ENCODE data around the gene UNC45A.
"Not testable (repeated sequence)": the region's sequence is repeated elsewhere in the genome, so short reads cannot be mapped to it uniquely, and the experiment has no call there.

The UNC45A gene

DNA sequence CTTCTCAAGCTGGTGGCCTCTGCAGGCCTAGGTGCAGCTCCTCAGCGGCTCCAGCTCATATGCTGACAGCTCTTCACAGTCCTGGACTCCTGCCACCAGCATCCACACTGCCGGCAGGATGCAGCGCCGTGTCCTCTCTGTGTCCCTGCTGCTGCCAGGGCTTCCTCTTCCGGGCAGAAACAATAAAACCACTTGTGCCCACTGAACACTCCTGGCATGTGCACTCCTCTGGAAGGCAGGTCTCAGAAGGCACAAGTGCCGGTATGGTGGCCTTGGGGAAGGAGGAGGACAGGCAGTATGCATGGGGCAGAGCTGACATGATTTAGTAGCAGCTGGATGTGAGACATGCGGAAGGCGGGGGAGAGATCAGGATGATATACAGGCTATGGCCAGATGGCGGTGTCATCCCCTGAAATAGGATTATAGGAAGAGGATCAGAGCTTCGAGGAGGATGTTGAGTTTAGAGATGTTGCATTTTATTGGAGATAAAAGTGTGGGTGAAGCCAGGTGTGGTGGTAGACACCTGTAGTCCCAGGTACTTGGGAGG lies 39.4 kb upstream of the UNC45A start:
- ATAC-seq (replicated peaks; ENCODE audit: extremely low read depth, poor library complexity, severe bottlenecking), result no peak
- H3K36me3 Mint-ChIP-seq (ENCODE audit: insufficient read depth), result peaks cover 5% of the 10 kb centered on the region
- H3K4me1 Mint-ChIP-seq, result no peaks in the 10 kb centered on the region
- DNase-seq (ENCODE audit: low spot score in 2 of 2), result no peak
- no peak overlapping the region for H3K4me3 Mint-ChIP-seq
- H3K27me3 Mint-ChIP-seq, result no peaks in the 10 kb centered on the region
- H3K9me3 Mint-ChIP-seq, result no peaks in the 10 kb centered on the region
- H3K27ac Mint-ChIP-seq (ENCODE audit: low read depth), result no peak overlapping the region

DNA sequence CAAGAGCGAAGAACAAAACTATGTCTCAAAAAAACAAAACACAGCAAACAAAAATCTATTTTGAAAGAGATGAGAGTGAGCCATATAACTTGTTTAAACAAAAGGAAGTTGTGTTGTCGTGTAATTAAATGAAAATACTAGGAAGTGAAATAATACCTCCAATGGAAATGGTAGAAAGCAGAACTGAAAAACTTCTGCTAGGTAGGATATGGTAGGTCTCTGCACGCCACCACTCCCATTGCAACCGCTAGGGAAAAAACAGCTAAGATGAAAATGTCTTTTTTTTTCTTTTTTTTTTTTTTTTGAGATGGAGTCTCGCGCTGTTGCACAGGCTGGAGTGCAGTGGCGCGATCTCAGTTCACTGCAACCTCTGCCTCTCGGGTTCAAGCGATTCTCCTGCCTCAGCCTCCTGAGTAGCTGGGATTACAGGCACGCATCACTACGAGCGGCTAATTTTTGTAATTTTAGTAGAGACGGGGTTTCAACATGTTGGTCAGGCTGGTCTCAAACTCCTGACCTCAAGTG lies 37.9 kb upstream of the UNC45A start:
- not testable (repeated sequence) for H3K4me3 Mint-ChIP-seq; H3K27me3 Mint-ChIP-seq; H3K9me3 Mint-ChIP-seq; DNase-seq (ENCODE audit: low spot score in 2 of 2); H3K4me1 Mint-ChIP-seq; ATAC-seq (replicated peaks; ENCODE audit: extremely low read depth, poor library complexity, severe bottlenecking); H3K36me3 Mint-ChIP-seq (ENCODE audit: insufficient read depth)
- peak overlapping the region; percentile 63 for H3K27ac Mint-ChIP-seq (ENCODE audit: low read depth)

DNA sequence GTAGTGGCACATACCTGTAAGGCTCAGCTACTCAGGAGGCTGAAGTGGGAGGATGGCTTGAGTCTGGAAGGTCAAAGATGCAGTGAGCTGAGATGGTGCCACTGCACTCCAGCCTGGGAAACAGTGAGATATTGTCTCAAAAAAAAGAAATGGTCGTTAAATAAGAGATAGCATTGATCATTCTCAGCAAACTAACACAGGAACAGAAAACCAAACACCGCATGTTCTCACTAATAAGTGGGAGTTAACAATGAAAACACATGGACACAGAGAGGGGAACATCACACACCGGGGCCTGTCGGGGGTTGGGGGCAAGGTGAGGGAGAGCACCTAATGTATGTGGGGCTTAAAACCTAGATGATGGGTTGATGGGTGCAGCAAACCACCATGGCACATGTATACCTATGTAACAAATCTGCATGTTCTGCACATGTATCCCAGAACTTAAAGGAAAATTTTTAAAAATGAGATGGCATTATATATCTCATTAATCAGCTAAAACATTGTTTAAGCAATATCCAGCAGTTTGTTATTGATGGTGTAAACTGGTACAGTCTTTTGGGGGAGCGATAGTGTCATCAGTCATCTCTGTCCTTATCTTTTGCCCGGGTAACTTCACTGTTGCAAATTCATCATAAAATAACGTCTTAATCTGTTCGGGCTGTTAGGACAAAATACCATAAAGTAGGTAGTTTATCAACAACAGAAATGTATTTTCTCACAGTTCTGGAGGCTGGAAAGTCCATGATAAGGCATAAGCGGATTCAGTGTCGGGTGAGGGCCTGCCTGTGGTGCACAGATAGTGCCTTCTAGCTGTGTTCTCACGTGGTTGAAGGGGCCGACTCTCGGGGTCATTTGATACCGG lies 33.7 kb upstream of the UNC45A start:
- Mint-ChIP-seq H3K36me3 (ENCODE audit: insufficient read depth) (peaks cover 13% of the 10 kb centered on the region), H3K4me1 (peaks cover 24% of the 10 kb centered on the region), H3K4me3 (peak overlapping the region; percentile 82), H3K9me3 (no peaks in the 10 kb centered on the region), H3K27ac (ENCODE audit: low read depth) (peak overlapping the region; percentile 82), H3K27me3 (no peaks in the 10 kb centered on the region)
- DNase-seq (ENCODE audit: low spot score in 2 of 2) (no peak), ATAC-seq (replicated peaks; ENCODE audit: extremely low read depth, poor library complexity, severe bottlenecking) (no peak)

DNA sequence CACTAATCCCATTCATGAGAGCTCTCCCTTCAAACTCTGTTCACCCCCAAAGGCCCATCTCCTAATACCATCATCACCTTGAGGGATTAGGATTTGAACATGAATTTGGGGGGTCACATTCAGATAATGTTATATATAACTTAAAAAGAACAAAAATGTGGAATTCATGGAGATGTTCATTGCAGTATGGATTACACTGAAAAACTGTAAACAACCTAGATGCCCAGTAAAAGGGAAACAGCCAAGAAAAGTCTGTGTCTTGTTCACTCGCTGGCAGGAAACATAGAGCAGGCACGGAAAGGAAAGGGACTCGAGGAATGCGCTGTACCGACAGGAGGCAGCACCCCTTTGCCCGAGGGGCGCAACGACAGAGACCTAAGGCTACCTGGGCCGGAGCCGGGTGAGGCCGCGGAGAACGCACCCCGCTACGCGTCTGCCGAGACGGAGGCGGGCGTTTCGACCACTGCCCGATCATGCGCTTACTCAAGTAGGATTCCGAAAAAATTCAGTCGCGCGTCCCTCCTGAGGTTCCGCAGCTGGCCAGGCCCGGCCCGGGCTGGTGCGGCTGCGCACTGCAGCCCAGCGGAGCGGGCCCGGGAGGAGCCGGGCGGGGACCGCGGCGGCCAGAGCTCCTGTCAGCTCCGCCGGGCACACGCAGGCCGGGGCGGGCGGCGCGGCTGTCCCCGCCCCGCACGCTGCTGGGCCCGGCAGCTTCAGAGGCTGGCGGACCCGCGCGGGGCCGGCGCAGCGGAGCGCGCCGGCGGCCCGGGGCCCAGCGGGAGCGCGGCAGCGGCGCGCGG lies 32.8 kb upstream of the UNC45A start:
- H3K9me3 Mint-ChIP-seq, result no peaks in the 10 kb centered on the region
- H3K4me1 Mint-ChIP-seq, result peaks cover 24% of the 10 kb centered on the region
- peak overlapping the region; percentile 82 for H3K27ac Mint-ChIP-seq (ENCODE audit: low read depth)
- H3K36me3 Mint-ChIP-seq (ENCODE audit: insufficient read depth), result peaks cover 13% of the 10 kb centered on the region
- DNase-seq (ENCODE audit: low spot score in 2 of 2), result peak; percentile 50 to 51
- peak; percentile 75 for ATAC-seq (replicated peaks; ENCODE audit: extremely low read depth, poor library complexity, severe bottlenecking)
- H3K4me3 Mint-ChIP-seq, result peak overlapping the region; percentile 82
- H3K27me3 Mint-ChIP-seq, result no peaks in the 10 kb centered on the region

DNA sequence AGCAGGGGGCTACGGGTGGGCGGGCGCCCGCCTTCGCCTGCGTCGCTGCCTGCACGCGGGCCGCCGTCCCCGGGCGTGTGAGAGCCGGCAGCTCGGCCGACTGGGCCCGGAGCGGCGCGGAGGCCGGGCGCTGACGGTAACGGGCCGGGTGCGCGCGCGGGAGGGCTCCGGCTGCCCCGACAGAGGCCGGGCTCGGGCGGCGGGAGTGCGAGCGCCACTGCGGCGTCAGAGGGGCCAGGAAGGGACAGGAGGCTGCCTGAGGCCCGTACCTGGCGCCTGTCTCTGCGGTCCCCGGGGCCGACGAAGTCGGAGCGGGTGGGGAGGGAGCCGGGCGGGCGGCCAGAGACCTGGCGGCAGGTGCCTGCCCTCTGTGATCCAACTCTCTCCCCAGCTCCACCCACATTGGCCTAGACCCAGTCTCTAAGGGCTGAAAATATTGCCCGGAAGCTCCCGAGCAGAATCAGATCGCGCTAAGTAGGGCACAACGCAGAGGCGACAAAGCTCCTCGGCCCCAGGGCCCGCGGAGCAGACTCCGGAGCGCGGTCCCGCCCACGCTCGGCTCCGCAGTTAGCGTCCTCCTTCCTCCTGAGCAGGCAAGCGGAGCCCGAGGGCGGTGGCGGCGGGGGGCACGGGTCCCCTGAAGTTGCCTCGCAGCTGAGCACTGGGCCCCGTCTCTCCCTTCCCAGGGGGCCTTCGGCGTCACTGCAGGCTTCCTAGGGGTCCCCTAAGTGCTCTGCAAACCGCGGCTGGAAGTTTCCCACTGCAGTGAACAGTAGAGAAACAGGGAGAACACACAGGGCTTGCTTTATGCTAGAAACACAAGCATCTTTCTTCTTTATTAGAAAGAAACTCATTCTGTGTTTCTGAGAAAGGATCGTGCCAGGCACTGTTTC lies 32.0 kb upstream of the UNC45A start, which contains the start of gene MAN2A2:
MAN2A2 (plus strand) TSS at position 463 of the 893 bp plus-strand sequence. CDS start 906 bp downstream, outside the sequence.
- peak within 1 kb of the TSS; percentile 92 for H3K27ac Mint-ChIP-seq (ENCODE audit: low read depth)
- peaks cover 24% of the 10 kb centered on the region for H3K4me1 Mint-ChIP-seq
- H3K36me3 Mint-ChIP-seq (ENCODE audit: insufficient read depth), result peaks cover 17% of the 10 kb centered on the region
- no peaks in the 10 kb centered on the region for H3K27me3 Mint-ChIP-seq
- DNase-seq (ENCODE audit: low spot score in 2 of 2), result peak; percentile 44 to 56
- peak within 1 kb of the TSS; percentile 95 for H3K4me3 Mint-ChIP-seq
- no peaks in the 10 kb centered on the region for H3K9me3 Mint-ChIP-seq
- ATAC-seq (replicated peaks; ENCODE audit: extremely low read depth, poor library complexity, severe bottlenecking), result peak; percentile 76

DNA sequence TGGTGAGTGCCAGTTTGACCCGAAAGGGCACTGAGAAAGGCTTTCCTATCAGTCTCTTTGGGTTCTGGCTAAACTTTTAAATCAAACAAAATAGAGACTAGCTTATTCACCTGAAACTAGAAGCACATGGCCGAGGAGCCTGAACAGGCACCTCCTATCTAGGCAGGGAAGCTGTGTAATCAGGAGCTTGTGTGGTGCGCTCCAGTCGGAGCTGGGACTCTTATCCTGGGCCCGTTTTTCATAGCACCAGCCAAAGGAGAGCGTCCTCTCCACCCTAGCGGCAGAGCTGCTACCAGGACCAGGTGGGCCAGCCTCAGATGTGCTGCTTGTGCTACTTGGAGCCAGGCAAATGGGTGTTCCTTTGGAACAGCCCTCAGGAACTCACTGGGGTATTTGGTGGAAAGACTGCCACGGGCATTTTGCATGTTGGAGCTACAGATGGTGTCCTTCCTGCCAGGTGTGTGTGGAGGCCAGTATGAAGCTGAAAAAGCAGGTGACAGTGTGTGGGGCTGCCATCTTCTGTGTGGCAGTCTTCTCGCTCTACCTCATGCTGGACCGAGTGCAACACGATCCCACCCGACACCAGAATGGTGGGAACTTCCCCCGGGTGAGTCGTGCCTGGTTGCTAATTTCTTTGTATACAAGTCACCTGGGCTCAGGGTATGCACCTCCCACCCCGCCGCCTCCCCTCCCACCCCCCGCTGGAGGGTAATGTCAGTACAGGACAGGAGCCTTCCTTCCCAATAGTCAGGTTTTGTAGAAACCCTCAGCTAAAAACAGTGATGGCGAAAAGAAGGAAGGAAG lies 31.1 kb upstream of the UNC45A start:
- no peak for ATAC-seq (replicated peaks; ENCODE audit: extremely low read depth, poor library complexity, severe bottlenecking)
- H3K27me3 Mint-ChIP-seq, result no peaks in the 10 kb centered on the region
- H3K27ac Mint-ChIP-seq (ENCODE audit: low read depth), result peak overlapping the region; percentile 92
- H3K4me1 Mint-ChIP-seq, result peaks cover 24% of the 10 kb centered on the region
- no peaks in the 10 kb centered on the region for H3K9me3 Mint-ChIP-seq
- H3K4me3 Mint-ChIP-seq, result peak overlapping the region; percentile 95
- peaks cover 17% of the 10 kb centered on the region for H3K36me3 Mint-ChIP-seq (ENCODE audit: insufficient read depth)
- DNase-seq (ENCODE audit: low spot score in 2 of 2), result no peak

DNA sequence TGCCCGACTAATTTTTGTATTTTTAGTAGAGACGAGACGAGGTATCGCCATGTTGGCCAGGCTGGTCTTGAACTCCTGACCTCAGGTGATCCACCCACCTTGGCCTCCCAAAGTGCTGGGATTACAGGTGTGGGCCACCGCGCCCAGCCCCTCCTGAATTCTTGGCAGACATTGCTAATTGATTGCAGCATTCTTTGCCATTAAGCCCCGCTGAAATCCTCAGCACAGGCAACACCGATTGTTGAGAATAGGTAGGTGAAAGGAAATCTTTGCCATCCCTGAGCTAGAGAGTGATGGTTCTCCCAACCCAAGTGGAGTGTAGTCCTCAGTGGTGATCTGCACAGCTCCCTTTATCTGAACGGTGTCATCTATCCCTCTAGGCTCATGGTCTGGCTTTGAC lies 30.3 kb upstream of the UNC45A start:
- no peaks in the 10 kb centered on the region for H3K9me3 Mint-ChIP-seq
- ATAC-seq (replicated peaks; ENCODE audit: extremely low read depth, poor library complexity, severe bottlenecking) (no peak), DNase-seq (ENCODE audit: low spot score in 2 of 2) (no peak)
- H3K27me3 Mint-ChIP-seq, result no peaks in the 10 kb centered on the region
- peak overlapping the region; percentile 13 for H3K4me3 Mint-ChIP-seq
- H3K27ac Mint-ChIP-seq (ENCODE audit: low read depth), result no peak overlapping the region
- peaks cover 22% of the 10 kb centered on the region for H3K36me3 Mint-ChIP-seq (ENCODE audit: insufficient read depth)
- H3K4me1 Mint-ChIP-seq, result peaks cover 24% of the 10 kb centered on the region

DNA sequence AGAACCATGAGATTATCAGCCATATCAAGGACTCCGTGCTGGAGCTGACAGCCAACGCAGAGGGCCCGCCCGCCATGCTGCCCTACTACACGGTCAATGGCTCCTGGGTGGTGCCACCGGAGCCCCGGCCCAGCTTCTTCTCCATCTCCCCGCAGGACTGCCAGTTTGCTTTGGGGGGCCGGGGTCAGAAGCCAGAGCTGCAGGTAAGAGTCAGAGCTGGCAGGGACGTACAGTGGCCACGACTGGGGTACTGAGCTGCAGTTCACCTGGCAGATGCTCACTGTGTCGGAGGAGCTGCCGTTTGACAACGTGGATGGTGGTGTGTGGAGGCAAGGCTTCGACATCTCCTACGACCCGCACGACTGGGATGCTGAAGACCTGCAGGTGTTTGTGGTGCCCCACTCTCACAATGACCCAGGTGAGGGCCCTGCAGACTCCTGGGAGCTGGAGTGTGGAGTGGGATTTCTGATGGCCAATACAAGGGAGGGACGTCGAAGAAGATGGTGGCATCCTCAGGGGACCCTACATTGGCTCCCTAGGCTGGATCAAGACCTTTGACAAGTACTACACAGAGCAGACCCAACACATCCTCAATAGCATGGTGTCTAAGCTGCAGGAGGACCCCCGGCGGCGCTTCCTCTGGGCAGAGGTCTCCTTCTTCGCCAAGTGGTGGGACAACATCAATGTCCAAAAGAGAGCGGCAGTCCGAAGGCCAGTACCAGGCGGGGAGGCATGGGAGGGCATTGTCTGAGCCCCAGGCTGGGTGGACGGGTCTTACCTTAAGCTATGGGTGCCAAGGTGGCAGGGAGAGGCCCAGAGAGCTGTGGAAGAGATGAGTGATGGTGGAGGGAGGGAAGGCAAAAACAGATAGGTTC lies 29.5 kb upstream of the UNC45A start:
- peaks cover 23% of the 10 kb centered on the region for H3K36me3 Mint-ChIP-seq (ENCODE audit: insufficient read depth)
- no peak for ATAC-seq (replicated peaks; ENCODE audit: extremely low read depth, poor library complexity, severe bottlenecking)
- H3K27me3 Mint-ChIP-seq, result no peaks in the 10 kb centered on the region
- no peak for DNase-seq (ENCODE audit: low spot score in 2 of 2)
- peaks cover 24% of the 10 kb centered on the region for H3K4me1 Mint-ChIP-seq
- peak overlapping the region; percentile 29 for H3K27ac Mint-ChIP-seq (ENCODE audit: low read depth)
- peak overlapping the region; percentile 13 for H3K4me3 Mint-ChIP-seq
- no peaks in the 10 kb centered on the region for H3K9me3 Mint-ChIP-seq

DNA sequence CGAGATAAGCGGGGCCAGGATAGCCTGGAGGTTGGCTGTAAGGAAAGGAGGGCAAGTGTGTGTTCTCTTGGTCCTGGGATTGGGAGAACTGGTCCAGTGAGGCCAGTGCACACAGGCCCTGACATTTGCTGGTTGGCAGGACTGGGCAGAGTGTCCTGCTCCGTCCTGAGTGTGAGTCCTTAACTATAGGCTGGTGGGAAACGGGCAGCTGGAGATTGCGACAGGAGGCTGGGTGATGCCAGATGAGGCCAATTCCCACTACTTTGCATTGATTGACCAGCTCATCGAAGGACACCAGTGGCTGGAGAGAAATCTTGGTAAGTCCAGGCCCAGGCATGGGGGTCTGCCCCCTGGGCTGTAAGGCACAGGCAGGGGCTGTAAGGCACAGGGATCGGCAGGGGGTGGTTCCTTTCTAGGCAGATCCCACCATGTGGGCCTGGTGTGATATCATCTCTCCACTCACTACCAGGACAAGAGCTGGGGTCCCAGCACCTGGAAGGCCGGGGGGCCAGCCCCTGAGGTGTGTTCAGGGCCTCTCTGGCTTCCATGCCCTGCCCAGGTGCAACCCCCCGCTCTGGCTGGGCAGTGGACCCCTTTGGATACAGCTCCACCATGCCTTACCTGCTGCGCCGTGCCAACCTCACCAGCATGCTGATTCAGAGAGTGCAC lies 28.8 kb upstream of the UNC45A start:
- H3K4me1 Mint-ChIP-seq, result peaks cover 21% of the 10 kb centered on the region
- DNase-seq (ENCODE audit: low spot score in 2 of 2) (no peak), ATAC-seq (replicated peaks; ENCODE audit: extremely low read depth, poor library complexity, severe bottlenecking) (no peak)
- H3K27ac Mint-ChIP-seq (ENCODE audit: low read depth), result peak overlapping the region; percentile 29
- no peak overlapping the region for H3K4me3 Mint-ChIP-seq
- H3K36me3 Mint-ChIP-seq (ENCODE audit: insufficient read depth), result peaks cover 26% of the 10 kb centered on the region
- H3K27me3 Mint-ChIP-seq, result no peaks in the 10 kb centered on the region
- no peaks in the 10 kb centered on the region for H3K9me3 Mint-ChIP-seq

DNA sequence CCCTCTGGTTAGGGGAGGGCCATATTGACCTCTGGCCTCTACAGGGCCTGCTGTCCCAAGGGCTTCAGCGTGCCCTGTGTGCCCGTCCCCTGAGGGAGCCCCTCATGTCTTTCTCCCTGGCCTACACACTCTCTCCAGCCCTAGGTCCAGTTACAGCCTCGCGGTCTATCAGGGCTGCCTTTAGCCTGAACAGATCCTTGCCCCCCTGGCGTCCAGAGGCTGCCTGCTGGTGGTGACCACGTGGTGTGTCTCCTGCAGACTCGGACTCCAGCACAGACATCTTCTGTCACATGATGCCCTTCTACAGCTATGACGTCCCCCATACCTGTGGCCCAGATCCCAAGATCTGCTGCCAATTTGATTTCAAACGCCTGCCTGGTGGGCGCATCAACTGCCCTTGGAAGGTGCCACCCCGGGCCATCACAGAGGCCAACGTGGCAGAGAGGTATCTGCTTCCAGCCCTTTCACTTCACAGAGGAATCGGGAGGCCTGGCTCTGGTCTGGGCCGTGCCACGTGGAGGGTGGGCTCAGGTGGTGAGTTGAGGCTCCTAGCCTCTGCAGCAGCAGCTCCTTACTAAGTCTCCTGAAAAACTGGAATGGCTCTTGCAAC lies 27.9 kb upstream of the UNC45A start:
- Mint-ChIP-seq H3K4me3 (no peak overlapping the region), H3K27me3 (no peaks in the 10 kb centered on the region), H3K27ac (ENCODE audit: low read depth) (peak overlapping the region; percentile 75)

More for the DNA sequence above, 27.9 kb upstream of the UNC45A start:
- no peaks in the 10 kb centered on the region for H3K9me3 Mint-ChIP-seq
- no peak for ATAC-seq (replicated peaks; ENCODE audit: extremely low read depth, poor library complexity, severe bottlenecking)
- no peak for DNase-seq (ENCODE audit: low spot score in 2 of 2)
- H3K4me1 Mint-ChIP-seq, result peaks cover 15% of the 10 kb centered on the region
- H3K36me3 Mint-ChIP-seq (ENCODE audit: insufficient read depth), result peaks cover 31% of the 10 kb centered on the region

All from central memory CD8-positive, alpha-beta T cell (primary cell).